Neural progenitor cell (in vitro differentiated cells): Measurements from ENCODE around the gene ST8SIA4. TPM values are rescaled to one million over a fixed set of nuclear protein-coding genes. Genes with fewer than 3 reads are reported as not detected.

ENCODE experiments used
- DNase-seq: peaks from one replicate; pipeline ENCODE4 v3.0.0-alpha.2; 2016; ENCODE audit warnings: low spot score
- H2AFZ ChIP-seq: fragments of 200-600 bp; sonication (generic); replicated peaks from 2 replicates; pipeline ENCODE4 v1.6.1; 2016; ENCODE audit warnings: antibody characterized with exemption
- H3F3A ChIP-seq: fragments of 200-600 bp; sonication (generic); 2 replicates; pipeline ENCODE4 v1.6.1; 2016; ENCODE audit warnings: antibody characterized with exemption, low read depth
- H3K27ac ChIP-seq: fragments of 200-600 bp; sonication (generic); 2 replicates; pipeline ENCODE4 v1.5.1; 2016; ENCODE audit warnings: mild to moderate bottlenecking
- H3K27me3 ChIP-seq: fragments of 200-600 bp; sonication (generic); 2 replicates; pipeline ENCODE4 v1.6.1; 2016; ENCODE audit warnings: mild to moderate bottlenecking, moderate library complexity
- H3K36me3 ChIP-seq: fragments of 200-600 bp; sonication (generic); 2 replicates; pipeline ENCODE4 v1.5.1; 2016
- H3K4me1 ChIP-seq: fragments of 200-600 bp; sonication (generic); 2 replicates; pipeline ENCODE4 v1.6.1; 2016; ENCODE audit warnings: mixed run types
- H3K4me2 ChIP-seq: fragments of 200-600 bp; sonication (generic); 2 replicates; pipeline ENCODE4 v1.6.1; 2016
- H3K4me3 ChIP-seq: fragments of 200-600 bp; sonication (generic); 2 replicates; pipeline ENCODE4 v1.5.1; 2016
- H3K79me2 ChIP-seq: fragments of 200-600 bp; sonication (generic); 2 replicates; pipeline ENCODE4 v1.6.1; 2016; ENCODE audit warnings: low read depth
- H3K9ac ChIP-seq: fragments of 200-600 bp; sonication (generic); 2 replicates; pipeline ENCODE4 v1.6.1; 2016
- H3K9me3 ChIP-seq: fragments of 200-600 bp; sonication (generic); 2 replicates; pipeline ENCODE4 v1.5.1; 2016; ENCODE audit warnings: low read depth
- H4K20me1 ChIP-seq: fragments of 200-600 bp; sonication (generic); 2 replicates; pipeline ENCODE4 v1.6.1; 2016; ENCODE audit warnings: low read depth
- H3K27ac Mint-ChIP-seq: 3 replicates; pipeline ENCODE4 v1.8.0; 2021; ENCODE audit warnings: mixed read lengths
- H3K27me3 Mint-ChIP-seq: 2 replicates; pipeline ENCODE4 v1.8.0; 2022; ENCODE audit warnings: low read depth, mild to moderate bottlenecking, inconsistent platforms, moderate library complexity, mixed read lengths; ENCODE audit not compliant: insufficient read depth
- H3K36me3 Mint-ChIP-seq: 3 replicates; pipeline ENCODE4 v1.8.0; 2021; ENCODE audit warnings: mixed read lengths
- H3K4me1 Mint-ChIP-seq: 3 replicates; pipeline ENCODE4 v1.8.0; 2021; ENCODE audit warnings: mixed read lengths
- H3K4me3 Mint-ChIP-seq: 3 replicates; pipeline ENCODE4 v1.8.0; 2021; ENCODE audit warnings: mild to moderate bottlenecking, moderate library complexity, mixed read lengths
- H3K9me3 Mint-ChIP-seq: 3 replicates; pipeline ENCODE4 v1.8.0; 2020; ENCODE audit warnings: mixed read lengths
- EZH2 ChIP-seq: fragments of 200-600 bp; sonication (generic); IDR thresholded peaks from 2 replicates; pipeline ENCODE4 v1.6.1; 2017; ENCODE audit warnings: antibody characterized with exemption, mild to moderate bottlenecking, moderate library complexity
- EZH2phosphoT487 ChIP-seq: fragments of 200-600 bp; sonication (generic); IDR thresholded peaks from 2 replicates; pipeline ENCODE4 v1.6.1; 2017; ENCODE audit warnings: antibody characterized with exemption
- total RNA-seq: library from RNA; depleted of rRNA; stranded (reverse); fragments of >200 nt; gene quantifications from 2 replicates; pipeline ENCODE4 v1.2.3, GENCODE V29; 2015; ENCODE audit warnings: low replicate concordance
- TF ChIP-seq, protein P1 (sequence below): fragments of 200-600 bp; sonication (generic); IDR thresholded peaks from 2 replicates; pipeline ENCODE4 v1.5.1; 2017; ENCODE audit warnings: antibody characterized with exemption, mild to moderate bottlenecking

The ST8SIA4 gene
- total RNA-seq, 1 donor from 2014 or later, result 0.84 TPM

- H3K36me3 Mint-ChIP-seq, result peaks cover 12% of the 10 kb centered on the region
- Histone ChIP-seq H3K36me3 (no peaks in the 10 kb centered on the region), H2AFZ (peak overlapping the region; percentile 28), H3K27me3 (no peaks in the 10 kb centered on the region), H3K9me3 (no peaks in the 10 kb centered on the region), H4K20me1 (no peaks in the 10 kb centered on the region), H3K4me1 (no peaks in the 10 kb centered on the region), H3K4me3 (no peak overlapping the region), H3K27ac (no peak overlapping the region), H3K79me2 (no peaks in the 10 kb centered on the region), H3K9ac (no peak overlapping the region), H3K4me2 (no peak overlapping the region), H3F3A (no peaks in the 10 kb centered on the region)
- H3K27ac Mint-ChIP-seq, result no peak overlapping the region
- no peaks in the 10 kb centered on the region for H3K27me3 Mint-ChIP-seq
- H3K4me3 Mint-ChIP-seq, result no peak overlapping the region
- TF ChIP-seq, protein P1, sequence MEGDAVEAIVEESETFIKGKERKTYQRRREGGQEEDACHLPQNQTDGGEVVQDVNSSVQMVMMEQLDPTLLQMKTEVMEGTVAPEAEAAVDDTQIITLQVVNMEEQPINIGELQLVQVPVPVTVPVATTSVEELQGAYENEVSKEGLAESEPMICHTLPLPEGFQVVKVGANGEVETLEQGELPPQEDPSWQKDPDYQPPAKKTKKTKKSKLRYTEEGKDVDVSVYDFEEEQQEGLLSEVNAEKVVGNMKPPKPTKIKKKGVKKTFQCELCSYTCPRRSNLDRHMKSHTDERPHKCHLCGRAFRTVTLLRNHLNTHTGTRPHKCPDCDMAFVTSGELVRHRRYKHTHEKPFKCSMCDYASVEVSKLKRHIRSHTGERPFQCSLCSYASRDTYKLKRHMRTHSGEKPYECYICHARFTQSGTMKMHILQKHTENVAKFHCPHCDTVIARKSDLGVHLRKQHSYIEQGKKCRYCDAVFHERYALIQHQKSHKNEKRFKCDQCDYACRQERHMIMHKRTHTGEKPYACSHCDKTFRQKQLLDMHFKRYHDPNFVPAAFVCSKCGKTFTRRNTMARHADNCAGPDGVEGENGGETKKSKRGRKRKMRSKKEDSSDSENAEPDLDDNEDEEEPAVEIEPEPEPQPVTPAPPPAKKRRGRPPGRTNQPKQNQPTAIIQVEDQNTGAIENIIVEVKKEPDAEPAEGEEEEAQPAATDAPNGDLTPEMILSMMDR, result no peak
- TF ChIP-seq EZH2, result no peak
- no peak for TF ChIP-seq EZH2phosphoT487
- no peak for DNase-seq
- no peaks in the 10 kb centered on the region for H3K9me3 Mint-ChIP-seq
- H3K4me1 Mint-ChIP-seq, result no peaks in the 10 kb centered on the region
Observed at GRCh38 chr5:100852988-100853449, 50.1 kb downstream of the ST8SIA4 start.

DNA sequence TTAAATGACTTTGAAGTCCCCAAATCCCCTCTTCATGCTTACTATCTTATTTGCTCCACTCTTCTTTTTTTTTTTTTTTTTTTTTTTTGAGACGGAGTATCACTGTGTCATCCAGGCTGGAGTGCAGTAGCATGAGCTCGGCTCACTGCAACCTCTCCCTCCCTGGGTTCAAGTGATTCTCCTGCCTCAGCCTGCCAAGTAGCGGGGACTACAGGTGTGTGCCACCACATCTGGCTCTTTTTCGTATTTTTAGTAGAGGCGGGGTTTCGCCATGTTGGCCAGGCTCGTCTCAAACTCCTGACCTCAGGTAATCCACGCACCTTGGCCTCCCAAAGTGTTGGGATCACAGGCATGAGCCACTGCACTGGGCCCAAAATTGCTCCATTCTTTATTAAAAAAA is 51.0 kb downstream of the ST8SIA4 start:
- H3K27ac ChIP-seq, result no peak overlapping the region
- H3K4me3 ChIP-seq, result no peak overlapping the region
- no peak overlapping the region for H2AFZ ChIP-seq
- no peak overlapping the region for H3K4me2 ChIP-seq
- Mint-ChIP-seq H3K4me1 (no peaks in the 10 kb centered on the region), H3K4me3 (no peak overlapping the region), H3K36me3 (peaks cover 14% of the 10 kb centered on the region), H3K27ac (no peak overlapping the region), H3K27me3 (no peaks in the 10 kb centered on the region), H3K9me3 (no peaks in the 10 kb centered on the region)
- no peaks in the 10 kb centered on the region for H3K79me2 ChIP-seq
- no peak overlapping the region for H3K9ac ChIP-seq
- H3K4me1 ChIP-seq, result no peaks in the 10 kb centered on the region
- no peak for DNase-seq
- H3K36me3 ChIP-seq, result no peaks in the 10 kb centered on the region
- no peaks in the 10 kb centered on the region for H3K27me3 ChIP-seq
- H3F3A ChIP-seq, result no peaks in the 10 kb centered on the region
- H4K20me1 ChIP-seq, result no peaks in the 10 kb centered on the region
- TF ChIP-seq EZH2 (no peak), EZH2phosphoT487 (no peak)
- TF ChIP-seq, protein P1, result no peak
- H3K9me3 ChIP-seq, result no peaks in the 10 kb centered on the region

DNA sequence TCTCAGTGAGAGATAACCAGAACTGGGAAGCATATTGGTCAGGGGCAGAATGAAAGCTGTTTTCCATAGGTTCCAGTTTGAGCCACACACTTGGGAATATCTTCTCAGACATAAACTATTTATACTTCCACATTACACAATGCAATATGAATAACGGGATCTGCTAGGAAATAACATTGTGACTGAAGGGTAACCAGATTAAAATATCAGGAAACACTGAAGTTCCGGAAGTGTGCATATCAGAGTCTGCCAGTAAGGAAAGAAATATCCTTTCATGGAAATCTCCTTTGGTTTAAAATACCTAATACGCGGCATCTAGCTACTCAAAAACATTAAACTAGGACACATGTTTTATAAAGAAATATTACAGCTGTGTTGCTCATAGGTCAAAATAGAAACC is 56.3 kb downstream of the ST8SIA4 start:
- H3F3A ChIP-seq, result no peaks in the 10 kb centered on the region
- DNase-seq, result no peak
- H4K20me1 ChIP-seq, result no peaks in the 10 kb centered on the region
- no peaks in the 10 kb centered on the region for H3K27me3 ChIP-seq
- Mint-ChIP-seq H3K27me3 (no peaks in the 10 kb centered on the region), H3K27ac (no peak overlapping the region), H3K36me3 (peaks cover 6% of the 10 kb centered on the region), H3K4me3 (no peak overlapping the region), H3K4me1 (peaks cover 4% of the 10 kb centered on the region), H3K9me3 (no peaks in the 10 kb centered on the region)
- H3K36me3 ChIP-seq, result no peaks in the 10 kb centered on the region
- no peak overlapping the region for H3K4me3 ChIP-seq
- no peaks in the 10 kb centered on the region for H3K4me1 ChIP-seq
- H3K9ac ChIP-seq, result no peak overlapping the region
- no peak overlapping the region for H3K27ac ChIP-seq
- H3K79me2 ChIP-seq, result no peaks in the 10 kb centered on the region
- H2AFZ ChIP-seq, result no peak overlapping the region
- TF ChIP-seq EZH2 (no peak), EZH2phosphoT487 (no peak)
- TF ChIP-seq, protein P1, result no peak
- no peaks in the 10 kb centered on the region for H3K9me3 ChIP-seq
- H3K4me2 ChIP-seq, result no peak overlapping the region
